Activated T-cell treated with anti-CD3 and anti-CD28 coated beads, Interleukin-2, amount 50 U/mL, for 24 hours (primary cell): Measurements from ENCODE around the gene STAT3.

Source experiments
- DNase-seq: peaks from one replicate; pipeline ENCODE4 v3.0.0-alpha.2; 2020
- H3K27ac Mint-ChIP-seq: 2 replicates; pipeline ENCODE4 v1.8.0; 2020; ENCODE audit warnings: mild to moderate bottlenecking, mixed read lengths
- H3K27me3 Mint-ChIP-seq: 2 replicates; pipeline ENCODE4 v1.8.0; 2020; ENCODE audit warnings: mixed read lengths
- H3K36me3 Mint-ChIP-seq: 2 replicates; pipeline ENCODE4 v1.8.0; 2020; ENCODE audit warnings: low read depth, mixed read lengths
- H3K4me1 Mint-ChIP-seq: 2 replicates; pipeline ENCODE4 v1.8.0; 2020; ENCODE audit warnings: low read depth, mixed read lengths
- H3K4me3 Mint-ChIP-seq: 2 replicates; pipeline ENCODE4 v1.8.0; 2020; ENCODE audit warnings: mild to moderate bottlenecking, moderate library complexity, mixed read lengths
- H3K9me3 Mint-ChIP-seq: 2 replicates; pipeline ENCODE4 v1.8.0; 2020; ENCODE audit warnings: mixed read lengths

Gene STAT3

DNA sequence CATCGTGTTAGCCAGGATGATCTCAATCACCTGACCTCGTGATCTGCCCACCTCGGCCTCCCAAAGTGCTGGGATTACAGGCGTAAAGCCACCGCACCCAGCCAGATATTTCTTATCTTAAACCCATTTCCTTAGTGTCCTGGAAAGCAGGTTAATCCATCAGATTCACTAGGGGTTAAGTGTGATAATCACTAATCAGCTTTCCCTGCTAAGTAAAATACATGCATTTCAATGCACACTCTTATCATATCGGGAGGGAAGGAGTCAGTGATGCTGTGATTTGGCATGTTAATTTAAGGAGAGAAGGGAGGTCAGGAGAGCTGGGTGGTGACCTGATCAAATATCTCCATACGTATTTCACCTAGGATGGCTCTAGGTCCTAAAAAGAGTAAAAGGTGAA, 29.1 kb downstream of the STAT3 start:
- H3K27ac Mint-ChIP-seq, result no peak overlapping the region

GRCh38 chr17:42358434-42358833, 29.8 kb downstream of the STAT3 start:
- Mint-ChIP-seq H3K27me3 (no peaks in the 10 kb centered on the region), H3K4me3 (no peak overlapping the region), H3K36me3 (peaks cover 70% of the 10 kb centered on the region), H3K27ac (peak overlapping the region; percentile 81), H3K4me1 (peaks cover 67% of the 10 kb centered on the region), H3K9me3 (no peaks in the 10 kb centered on the region)
- DNase-seq, result no peak

More for the DNA sequence above, 29.1 kb downstream of the STAT3 start:
- Mint-ChIP-seq H3K36me3 (peaks cover 73% of the 10 kb centered on the region), H3K9me3 (no peaks in the 10 kb centered on the region), H3K27me3 (no peaks in the 10 kb centered on the region), H3K4me1 (peaks cover 69% of the 10 kb centered on the region), H3K4me3 (no peak overlapping the region)
- no peak for DNase-seq

- Mint-ChIP-seq H3K36me3 (peaks cover 52% of the 10 kb centered on the region), H3K4me1 (peaks cover 50% of the 10 kb centered on the region), H3K4me3 (no peak overlapping the region), H3K27me3 (no peaks in the 10 kb centered on the region), H3K27ac (peak overlapping the region; percentile 33), H3K9me3 (no peaks in the 10 kb centered on the region)
- no peak for DNase-seq
Measured at GRCh38 chr17:42354956-42355843, 33.0 kb downstream of the STAT3 start.

- H3K27ac Mint-ChIP-seq, result peak overlapping the region; percentile 78
- H3K4me3 Mint-ChIP-seq, result no peak overlapping the region
- H3K9me3 Mint-ChIP-seq, result no peaks in the 10 kb centered on the region
- H3K27me3 Mint-ChIP-seq, result no peaks in the 10 kb centered on the region
- peaks cover 53% of the 10 kb centered on the region for H3K4me1 Mint-ChIP-seq
- DNase-seq, result no peak
- H3K36me3 Mint-ChIP-seq, result peaks cover 80% of the 10 kb centered on the region
Measured at GRCh38 chr17:42348104-42348503, 40.1 kb downstream of the STAT3 start.

DNA sequence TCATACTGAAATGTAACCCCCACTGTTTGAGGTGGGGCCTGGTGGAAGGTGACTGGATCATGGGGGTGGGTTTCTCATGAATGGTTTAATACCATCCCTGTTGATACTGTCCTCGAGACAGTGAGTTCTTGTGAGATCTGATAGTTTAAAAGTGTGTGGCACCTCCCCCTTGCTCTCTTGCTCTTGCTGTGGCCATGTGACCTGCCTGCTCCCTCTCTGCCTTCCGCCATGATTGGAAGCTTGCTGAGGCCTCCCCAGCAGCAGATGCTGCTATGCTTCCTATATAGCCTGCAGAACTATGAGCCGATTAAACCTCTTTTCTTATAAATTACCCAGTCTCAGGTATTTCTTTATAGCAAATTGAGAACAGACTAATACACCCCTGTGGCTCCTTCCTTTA, 40.6 kb downstream of the STAT3 start:
- peaks cover 57% of the 10 kb centered on the region for H3K4me1 Mint-ChIP-seq
- peaks cover 84% of the 10 kb centered on the region for H3K36me3 Mint-ChIP-seq

GRCh38 chr17:42347198-42347597, 41.0 kb downstream of the STAT3 start:
- Mint-ChIP-seq H3K4me1 (peaks cover 57% of the 10 kb centered on the region), H3K27ac (peak overlapping the region; percentile 78), H3K9me3 (no peaks in the 10 kb centered on the region), H3K36me3 (peaks cover 85% of the 10 kb centered on the region), H3K4me3 (no peak overlapping the region), H3K27me3 (no peaks in the 10 kb centered on the region)
- no peak for DNase-seq

More for the DNA sequence above, 40.6 kb downstream of the STAT3 start:
- no peaks in the 10 kb centered on the region for H3K9me3 Mint-ChIP-seq
- H3K27ac Mint-ChIP-seq, result peak overlapping the region; percentile 78
- no peaks in the 10 kb centered on the region for H3K27me3 Mint-ChIP-seq
- no peak overlapping the region for H3K4me3 Mint-ChIP-seq
- DNase-seq, result no peak

GRCh38 chr17:42346481-42346880, 41.8 kb downstream of the STAT3 start:
- Mint-ChIP-seq H3K4me1 (peaks cover 64% of the 10 kb centered on the region), H3K36me3 (peaks cover 91% of the 10 kb centered on the region), H3K27me3 (no peaks in the 10 kb centered on the region), H3K9me3 (no peaks in the 10 kb centered on the region), H3K27ac (no peak overlapping the region), H3K4me3 (no peak overlapping the region)
- no peak for DNase-seq

- Mint-ChIP-seq H3K36me3 (peaks cover 96% of the 10 kb centered on the region), H3K4me1 (peaks cover 69% of the 10 kb centered on the region), H3K9me3 (no peaks in the 10 kb centered on the region), H3K4me3 (no peak overlapping the region), H3K27ac (peak overlapping the region; percentile 56), H3K27me3 (no peaks in the 10 kb centered on the region)
- DNase-seq, result no peak
Measured at GRCh38 chr17:42345396-42346073, 42.7 kb downstream of the STAT3 start.

GRCh38 chr17:42342242-42343008, 45.8 kb downstream of the STAT3 start:
- peaks cover 93% of the 10 kb centered on the region for H3K36me3 Mint-ChIP-seq
- H3K27me3 Mint-ChIP-seq, result no peaks in the 10 kb centered on the region
- peak; percentile 48 for DNase-seq
- peaks cover 63% of the 10 kb centered on the region for H3K4me1 Mint-ChIP-seq
- peak overlapping the region; percentile 56 for H3K4me3 Mint-ChIP-seq
- H3K9me3 Mint-ChIP-seq, result no peaks in the 10 kb centered on the region
- peak overlapping the region; percentile 94 for H3K27ac Mint-ChIP-seq

GRCh38 chr17:42341568-42341967, 46.7 kb downstream of the STAT3 start:
- Mint-ChIP-seq H3K9me3 (no peaks in the 10 kb centered on the region), H3K27ac (peak overlapping the region; percentile 94), H3K4me1 (peaks cover 65% of the 10 kb centered on the region), H3K27me3 (no peaks in the 10 kb centered on the region), H3K4me3 (peak overlapping the region; percentile 56), H3K36me3 (peaks cover 90% of the 10 kb centered on the region)
- DNase-seq, result no peak

GRCh38 chr17:42340691-42341127, 47.5 kb downstream of the STAT3 start:
- Mint-ChIP-seq H3K4me1 (peaks cover 71% of the 10 kb centered on the region), H3K36me3 (peaks cover 88% of the 10 kb centered on the region), H3K27ac (peak overlapping the region; percentile 94), H3K27me3 (no peaks in the 10 kb centered on the region), H3K9me3 (no peaks in the 10 kb centered on the region), H3K4me3 (peak overlapping the region; percentile 56)
- DNase-seq, result peak; percentile 74

GRCh38 chr17:42339221-42339620, 49.0 kb downstream of the STAT3 start:
- Mint-ChIP-seq H3K36me3 (peaks cover 88% of the 10 kb centered on the region), H3K27ac (peak overlapping the region; percentile 89), H3K4me3 (no peak overlapping the region), H3K27me3 (no peaks in the 10 kb centered on the region), H3K9me3 (no peaks in the 10 kb centered on the region), H3K4me1 (peaks cover 82% of the 10 kb centered on the region)
- no peak for DNase-seq

- DNase-seq, result no peak
- H3K4me1 Mint-ChIP-seq, result peaks cover 82% of the 10 kb centered on the region
- H3K36me3 Mint-ChIP-seq, result peaks cover 87% of the 10 kb centered on the region
- peak overlapping the region; percentile 45 for H3K4me3 Mint-ChIP-seq
- H3K27me3 Mint-ChIP-seq, result no peaks in the 10 kb centered on the region
- no peaks in the 10 kb centered on the region for H3K9me3 Mint-ChIP-seq
- H3K27ac Mint-ChIP-seq, result peak overlapping the region; percentile 86
Measured at GRCh38 chr17:42338427-42338985, 49.7 kb downstream of the STAT3 start.

- peak; percentile 77 for DNase-seq
- Mint-ChIP-seq H3K27ac (peak overlapping the region; percentile 95), H3K4me1 (peaks cover 82% of the 10 kb centered on the region), H3K4me3 (peak overlapping the region; percentile 59), H3K27me3 (no peaks in the 10 kb centered on the region), H3K36me3 (peaks cover 87% of the 10 kb centered on the region), H3K9me3 (no peaks in the 10 kb centered on the region)
Measured at GRCh38 chr17:42337442-42337841, 50.8 kb downstream of the STAT3 start.
